NCI-H748 treated with DMSO at 0.1 percent for 48 hours (cell line): ENCODE measurements around the gene SPTB.

Experiments used
- DNase-seq: peaks from one replicate; lab custom pipeline; 2025; lab: John Stamatoyannopoulos, UW

Gene SPTB

GRCh38 chr14:64748995-64749714, 130.6 kb downstream of the SPTB start:
- DNase-seq, result no peak

GRCh38 chr14:64748521-64748920, 131.2 kb downstream of the SPTB start:
- no peak for DNase-seq

GRCh38 chr14:64747327-64747726, 132.4 kb downstream of the SPTB start:
- no peak for DNase-seq

GRCh38 chr14:64746298-64747250, 133.1 kb downstream of the SPTB start:
- no peak for DNase-seq

GRCh38 chr14:64745511-64746091, 134.1 kb downstream of the SPTB start:
- no peak for DNase-seq

GRCh38 chr14:64743061-64743460, 136.6 kb downstream of the SPTB start:
- DNase-seq, result no peak

GRCh38 chr14:64741961-64742360, 137.7 kb downstream of the SPTB start:
- DNase-seq, result no peak

GRCh38 chr14:64741200-64741599, 138.5 kb downstream of the SPTB start:
- no peak for DNase-seq

GRCh38 chr14:64738281-64738804, 141.4 kb downstream of the SPTB start:
- DNase-seq, result no peak

- DNase-seq, result no peak
These were observed 142.1 kb downstream of the SPTB start for GRCh38 chr14:64737391-64738280.

- no peak for DNase-seq
These were observed 143.2 kb downstream of the SPTB start for GRCh38 chr14:64736271-64737169.

GRCh38 chr14:64734990-64735389, 144.7 kb downstream of the SPTB start:
- DNase-seq, result no peak

GRCh38 chr14:64733899-64734298, 145.8 kb downstream of the SPTB start:
- DNase-seq, result no peak

- no peak for DNase-seq
These were observed 146.4 kb downstream of the SPTB start for GRCh38 chr14:64733321-64733720.

- no peak for DNase-seq
These were observed 147.1 kb downstream of the SPTB start for GRCh38 chr14:64732536-64733120.

GRCh38 chr14:64732066-64732465, 147.6 kb downstream of the SPTB start:
- DNase-seq, result no peak

GRCh38 chr14:64731141-64731581, 148.5 kb downstream of the SPTB start:
- no peak for DNase-seq

- no peak for DNase-seq
These were observed 149.0 kb downstream of the SPTB start for GRCh38 chr14:64730681-64731080.

- no peak for DNase-seq
These were observed 149.7 kb downstream of the SPTB start for GRCh38 chr14:64730061-64730440.
